GM19438 (cell line): ENCODE measurements around the gene TUBG1.
"Not testable (repeated sequence)": the region's sequence is repeated elsewhere in the genome, so short reads cannot be mapped to it uniquely, and the experiment has no call there.

Experiments
- ATAC-seq: cut with Tn5 transposase; IDR thresholded peaks from one replicate; pipeline ENCODE4 v1.9.1; 2021; ENCODE audit warnings: low read depth; ENCODE audit not compliant: unreplicated experiment

Gene TUBG1

GRCh38 chr17:42578282-42578869, 31.1 kb upstream of the TUBG1 start:
- no peak for ATAC-seq

- no peak for ATAC-seq
Measured at GRCh38 chr17:42579794-42580551, 29.5 kb upstream of the TUBG1 start.

GRCh38 chr17:42581744-42582270, 27.7 kb upstream of the TUBG1 start:
- no peak for ATAC-seq

- no peak for ATAC-seq
Measured at GRCh38 chr17:42584880-42585279, 24.6 kb upstream of the TUBG1 start.

- ATAC-seq: no peak
Measured at GRCh38 chr17:42585353-42585752, 24.1 kb upstream of the TUBG1 start.

GRCh38 chr17:42586514-42587230, 22.8 kb upstream of the TUBG1 start:
- no peak for ATAC-seq

GRCh38 chr17:42590886-42591285, 18.6 kb upstream of the TUBG1 start:
- no peak for ATAC-seq

- no peak for ATAC-seq
Measured at GRCh38 chr17:42591411-42591810, 18.1 kb upstream of the TUBG1 start.

- ATAC-seq: no peak
Measured at GRCh38 chr17:42596386-42596785, 13.1 kb upstream of the TUBG1 start.

- ATAC-seq: no peak
Measured at GRCh38 chr17:42598905-42599304, 10.6 kb upstream of the TUBG1 start.

- ATAC-seq: no peak
Measured at GRCh38 chr17:42603318-42603717, 6.2 kb upstream of the TUBG1 start.

GRCh38 chr17:42607769-42608168, 1.7 kb upstream of the TUBG1 start:
- ATAC-seq: no peak

- peak; percentile 23 for ATAC-seq
Measured at GRCh38 chr17:42608305-42609181, 940 bp upstream of the TUBG1 start.

- not testable (repeated sequence) for ATAC-seq
Measured at GRCh38 chr17:42609814-42610801, 625 bp downstream of the TUBG1 start.

GRCh38 chr17:42612013-42612412, 2.5 kb downstream of the TUBG1 start:
- ATAC-seq: no peak

GRCh38 chr17:42613699-42614295, 4.3 kb downstream of the TUBG1 start:
- ATAC-seq: no peak

- ATAC-seq: no peak
Measured at GRCh38 chr17:42617956-42618431, 8.5 kb downstream of the TUBG1 start.

GRCh38 chr17:42618442-42619150, 9.1 kb downstream of the TUBG1 start:
- ATAC-seq: peak; percentile 80
